ENCODE results near the gene BID. TPM values are rescaled to one million over a fixed set of nuclear protein-coding genes. Genes with fewer than 3 reads are reported as not detected.
"Not testable (repeated sequence)": the region's sequence is repeated elsewhere in the genome, so short reads cannot be mapped to it uniquely, and the experiment has no call there.

The BID gene
- total RNA-seq, 1 experiment from 2014 or later: 58.2 TPM

- Histone ChIP-seq H3K79me2 (ENCODE audit: insufficient read depth, low read length) (peaks cover 75% of the 10 kb centered on the region), H3K9ac (ENCODE audit: low read length) (no peak overlapping the region), H3K4me2 (ENCODE audit: low read length) (no peak overlapping the region), H3K4me1 (ENCODE audit: control insufficient read depth in 1 of 2, insufficient read depth in 2 of 2, low read length in 2 of 2) (peaks cover 2% of the 10 kb centered on the region in 2 experiments; a peak in 2 of 4 replicates), H3K4me3 (replicated peaks in 1 of 2; ENCODE audit: low read depth in 1 of 2, low read length in 2 of 2) (no peak overlapping the region), H3K27ac (ENCODE audit: low read depth, low read length) (no peak overlapping the region), H3K9me3 (ENCODE audit: control insufficient read depth in 1 of 2, insufficient read depth in 1 of 2, low read depth in 1 of 2, low read length in 2 of 2) (no peaks in the 10 kb centered on the region), H4K20me1 (ENCODE audit: insufficient read depth) (no peaks in the 10 kb centered on the region), H2AFZ (ENCODE audit: low read depth, low read length, poor library complexity, severe bottlenecking) (no peak overlapping the region), H3K9me2 (ENCODE audit: insufficient read depth) (no peaks in the 10 kb centered on the region), H3K27me3 (ENCODE audit: insufficient read depth, low read length) (no peaks in the 10 kb centered on the region), H3K36me3 (ENCODE audit: control insufficient read depth in 1 of 2, insufficient read depth in 2 of 2, low read length in 2 of 2) (no peaks in the 10 kb centered on the region)
- no peak for DNase-seq (ENCODE audit: low read depth, low spot score)
- ChIA-PET POLR2A (no interaction called here), CTCF (no interaction called here), RAD21 (ENCODE audit: low non-redundant PET in 1 of 2, low total read pairs in 2 of 2, uncharacterized antibody in 2 of 2, unreplicated experiment in 2 of 2) (no interaction called here)
- ATAC-seq: no peak
- no TSS peak for BruUV-seq (replicated peaks)
- no peak for TF ChIP-seq EZH2phosphoT487 (IDR thresholded peaks at IDR 0.05; ENCODE audit: borderline replicate concordance)
- intact Hi-C loops (cut with micrococcal nuclease): no loop called here
These were observed 6.8 kb downstream of the BID start for GRCh38 chr22:17767233-17768065.

GRCh38 chr22:17764852-17765251, 9.4 kb downstream of the BID start:
- DNase-seq (ENCODE audit: low read depth, low spot score); H3K27ac ChIP-seq (ENCODE audit: low read depth, low read length); H3K9me3 ChIP-seq (ENCODE audit: control insufficient read depth in 1 of 2, insufficient read depth in 1 of 2, low read depth in 1 of 2, low read length in 2 of 2); H4K20me1 ChIP-seq (ENCODE audit: insufficient read depth); ATAC-seq; H3K9ac ChIP-seq (ENCODE audit: low read length); intact Hi-C loops (cut with micrococcal nuclease); RAD21 ChIA-PET (ENCODE audit: low non-redundant PET in 1 of 2, low total read pairs in 2 of 2, uncharacterized antibody in 2 of 2, unreplicated experiment in 2 of 2); BruUV-seq (replicated peaks); H3K4me2 ChIP-seq (ENCODE audit: low read length); POLR2A ChIA-PET; H3K4me3 ChIP-seq (replicated peaks in 1 of 2; ENCODE audit: low read depth in 1 of 2, low read length in 2 of 2); H2AFZ ChIP-seq (ENCODE audit: low read depth, low read length, poor library complexity, severe bottlenecking); H3K27me3 ChIP-seq (ENCODE audit: insufficient read depth, low read length); H3K36me3 ChIP-seq (ENCODE audit: control insufficient read depth in 1 of 2, insufficient read depth in 2 of 2, low read length in 2 of 2); H3K9me2 ChIP-seq (ENCODE audit: insufficient read depth): not testable (repeated sequence)
- CTCF ChIA-PET: interaction anchor here (0.8 to 1.9 kb wide), 2 partner anchors 21 to 22 kb away, joined by 3 to 8 read pairs; no protein-coding TSS in a partner anchor
- Histone ChIP-seq H3K79me2 (ENCODE audit: insufficient read depth, low read length) (peaks cover 73% of the 10 kb centered on the region), H3K4me1 (ENCODE audit: control insufficient read depth in 1 of 2, insufficient read depth in 2 of 2, low read length in 2 of 2) (peaks cover 6 to 11% of the 10 kb centered on the region in 2 experiments)
